GM12874 (cell line): ENCODE measurements around the gene AP4B1.

Experiments
- TF ChIP-seq, protein P1 (sequence below): IDR thresholded peaks from 2 replicates; pipeline ENCODE4 v1.5.1; 2011; ENCODE audit warnings: low read depth, mild to moderate bottlenecking, control low read depth, low read length, moderate library complexity; ENCODE audit not compliant: insufficient read depth

AP4B1 gene

DNA sequence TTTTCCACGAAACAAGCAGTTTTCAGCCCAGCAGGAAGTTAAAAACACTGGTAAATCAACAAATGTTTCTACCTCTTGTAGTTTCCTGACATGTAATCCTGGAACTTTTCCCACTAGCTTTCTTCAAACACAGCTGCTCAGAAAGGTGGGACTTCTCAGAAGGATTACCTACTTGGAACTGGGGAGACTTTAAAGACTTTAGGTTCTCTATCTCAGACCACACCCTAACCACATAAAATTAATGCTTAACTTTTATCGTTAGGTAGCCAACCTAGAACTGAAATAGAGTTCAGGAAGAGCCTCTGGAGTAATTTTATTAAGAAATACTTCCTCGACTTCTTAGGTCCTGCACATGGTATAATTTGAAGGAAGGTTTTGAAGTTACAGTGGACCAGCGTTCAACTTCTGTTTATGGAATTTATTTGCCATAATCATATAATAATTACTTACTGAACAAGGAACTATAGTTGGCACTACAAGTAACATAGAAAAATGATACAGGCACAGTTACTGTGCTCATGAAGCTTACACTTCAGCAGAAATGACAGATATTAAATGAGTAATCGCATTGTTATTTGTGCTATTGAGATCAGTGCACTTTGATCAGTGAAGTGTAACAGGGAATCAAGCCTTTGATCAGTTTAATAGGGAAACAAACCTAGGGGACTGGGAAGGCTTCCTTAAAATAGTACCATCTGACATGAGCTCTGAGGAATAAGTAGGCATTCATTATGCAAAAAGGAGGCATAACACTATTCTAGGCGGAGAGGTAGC is 17.0 kb downstream of the AP4B1 start, which contains the start of gene BCL2L15:
Gene BCL2L15 (minus strand): TSS at position 180 of the 774 bp plus-strand sequence. CDS start 206 bp downstream, outside the sequence.
- TF ChIP-seq, protein P1, sequence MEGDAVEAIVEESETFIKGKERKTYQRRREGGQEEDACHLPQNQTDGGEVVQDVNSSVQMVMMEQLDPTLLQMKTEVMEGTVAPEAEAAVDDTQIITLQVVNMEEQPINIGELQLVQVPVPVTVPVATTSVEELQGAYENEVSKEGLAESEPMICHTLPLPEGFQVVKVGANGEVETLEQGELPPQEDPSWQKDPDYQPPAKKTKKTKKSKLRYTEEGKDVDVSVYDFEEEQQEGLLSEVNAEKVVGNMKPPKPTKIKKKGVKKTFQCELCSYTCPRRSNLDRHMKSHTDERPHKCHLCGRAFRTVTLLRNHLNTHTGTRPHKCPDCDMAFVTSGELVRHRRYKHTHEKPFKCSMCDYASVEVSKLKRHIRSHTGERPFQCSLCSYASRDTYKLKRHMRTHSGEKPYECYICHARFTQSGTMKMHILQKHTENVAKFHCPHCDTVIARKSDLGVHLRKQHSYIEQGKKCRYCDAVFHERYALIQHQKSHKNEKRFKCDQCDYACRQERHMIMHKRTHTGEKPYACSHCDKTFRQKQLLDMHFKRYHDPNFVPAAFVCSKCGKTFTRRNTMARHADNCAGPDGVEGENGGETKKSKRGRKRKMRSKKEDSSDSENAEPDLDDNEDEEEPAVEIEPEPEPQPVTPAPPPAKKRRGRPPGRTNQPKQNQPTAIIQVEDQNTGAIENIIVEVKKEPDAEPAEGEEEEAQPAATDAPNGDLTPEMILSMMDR = no peak

DNA sequence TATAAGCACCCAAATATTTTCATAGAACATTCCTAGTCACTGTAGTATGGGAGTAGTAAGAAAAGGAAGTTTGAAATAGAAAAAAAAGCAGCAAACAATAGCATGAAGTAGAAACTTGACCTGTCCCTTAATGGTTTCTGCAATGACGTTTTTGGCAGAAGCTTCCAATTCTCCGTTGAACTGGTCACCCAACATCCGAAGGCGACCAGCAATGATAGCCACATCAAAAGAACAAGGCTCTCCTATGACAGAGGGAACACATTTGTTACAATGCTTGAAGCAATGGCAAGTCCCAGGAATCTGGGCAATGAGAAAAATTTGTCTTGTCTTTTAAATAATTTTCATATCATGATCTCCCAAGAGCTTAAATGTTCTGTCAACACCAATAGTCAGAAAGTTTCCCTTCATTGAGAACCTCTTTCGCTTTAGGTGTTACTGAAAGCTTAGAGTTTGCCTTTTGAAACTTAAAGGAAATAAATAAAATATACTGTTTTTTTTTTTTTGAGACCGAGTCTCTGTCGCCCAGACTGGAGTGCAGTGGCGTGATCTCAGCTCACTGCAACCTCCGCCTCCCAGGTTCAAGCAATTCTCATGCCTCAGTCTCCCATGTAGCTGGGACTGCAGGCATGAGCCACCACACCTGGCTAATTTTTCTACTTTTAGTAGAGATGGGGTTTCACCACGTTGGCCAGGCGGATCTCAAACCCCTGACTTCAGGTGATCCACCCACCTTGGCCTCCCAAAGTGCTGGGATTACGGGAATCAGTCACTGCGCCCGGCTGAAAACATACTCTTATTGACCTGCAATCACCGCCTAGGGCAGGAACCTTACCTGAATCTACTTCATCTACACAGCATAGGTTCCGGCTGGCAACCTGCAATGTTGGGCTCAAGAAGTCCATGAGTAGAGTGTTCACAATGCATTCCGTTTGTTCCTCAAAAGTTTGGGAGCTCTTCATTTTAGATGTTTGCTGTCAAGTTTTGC is 17.9 kb downstream of the AP4B1 start:
- TF ChIP-seq, protein P1 = no peak

DNA sequence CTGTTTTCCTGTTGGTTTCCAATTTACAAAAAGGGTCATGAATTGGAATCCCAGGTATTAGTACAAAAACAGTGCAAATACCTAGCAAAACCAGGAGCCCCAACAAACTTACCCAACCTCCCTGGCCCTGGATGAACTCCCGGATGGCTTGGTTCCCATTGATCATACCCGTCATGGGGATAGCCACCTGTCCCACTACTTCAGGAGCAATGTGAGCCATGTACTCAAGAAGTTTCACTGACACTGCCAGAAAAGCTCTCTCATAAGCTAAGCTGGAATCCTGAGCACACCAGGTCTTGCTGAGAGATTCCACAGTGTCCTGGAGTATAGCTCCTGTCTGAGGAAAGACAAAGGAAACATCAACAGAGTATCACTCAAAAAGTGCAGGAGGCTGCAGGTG is 22.9 kb downstream of the AP4B1 start:
- TF ChIP-seq, protein P1 = no peak

DNA sequence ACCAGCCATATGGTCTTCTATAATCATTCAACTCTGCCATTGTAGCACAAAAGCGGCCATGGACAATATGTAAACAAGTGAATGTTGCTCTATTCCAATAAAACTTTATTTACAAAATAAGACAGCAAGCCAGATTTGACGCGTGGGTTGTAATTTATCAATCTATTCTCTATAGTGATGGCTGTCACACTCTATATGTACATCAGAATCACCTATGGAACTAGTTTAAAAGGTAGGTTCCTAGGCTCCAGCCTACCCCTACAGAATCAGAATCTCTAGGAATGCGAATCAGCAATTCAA is 24.9 kb downstream of the AP4B1 start:
- TF ChIP-seq, protein P1 = no peak

DNA sequence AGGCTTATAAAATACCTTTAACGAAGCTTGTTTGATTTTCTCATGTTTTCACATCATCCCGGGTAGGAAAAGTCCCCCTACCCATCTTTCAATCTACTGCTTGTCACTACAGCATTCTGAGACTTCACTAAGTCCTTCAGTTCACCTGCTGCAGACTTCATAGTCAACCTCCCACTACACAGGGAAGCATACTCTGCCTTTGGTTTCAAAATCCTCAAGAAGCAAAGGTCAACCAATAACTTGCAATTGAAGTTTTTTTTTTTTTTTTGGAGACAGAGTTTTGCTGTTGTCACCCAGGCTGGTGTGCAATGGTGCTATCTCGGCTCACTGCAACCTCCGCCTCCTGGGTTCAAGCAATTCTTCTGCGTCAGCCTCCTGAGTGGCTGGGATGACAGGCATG is 28.4 kb downstream of the AP4B1 start:
- TF ChIP-seq, protein P1 = no peak

DNA sequence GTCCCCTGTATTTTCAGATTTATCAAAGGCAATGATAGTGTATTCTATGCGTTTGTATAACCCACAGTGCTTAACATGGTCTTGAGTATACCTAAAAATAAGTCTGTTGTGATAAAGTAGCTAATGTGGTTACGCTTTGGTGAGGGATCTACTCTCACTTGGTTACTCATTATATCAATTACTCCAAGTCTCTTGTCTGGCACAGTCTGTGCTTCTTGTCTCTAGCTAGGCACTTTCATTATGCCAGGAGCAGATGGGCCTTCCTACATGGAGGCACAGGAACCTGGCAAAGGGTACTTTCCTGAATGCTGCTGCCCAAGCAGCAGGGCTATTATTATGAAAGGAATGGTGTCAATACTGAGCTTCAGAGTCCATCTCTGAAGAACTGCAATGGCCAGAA is 28.9 kb downstream of the AP4B1 start:
- TF ChIP-seq, protein P1 = no peak
